ACC112 (cell line): Measurements from ENCODE around the gene CD302.
"Not testable (repeated sequence)": the region's sequence is repeated elsewhere in the genome, so short reads cannot be mapped to it uniquely, and the experiment has no call there.

Source experiments
- H2AFZ ChIP-seq: fragments of 200-600 bp; sonication (generic); one replicate; pipeline ENCODE4 v1.6.0; 2017; ENCODE audit warnings: antibody characterized with exemption, low read length; ENCODE audit not compliant: unreplicated experiment
- H3K27ac ChIP-seq: fragments of 200-600 bp; sonication (generic); 2 replicates; pipeline ENCODE4 v1.5.1; 2014; ENCODE audit warnings: low read depth, mild to moderate bottlenecking, antibody characterized with exemption, low read length, moderate library complexity
- H3K27me3 ChIP-seq: fragments of 200-600 bp; sonication (generic); 2 replicates; pipeline ENCODE4 v1.6.1; 2014; ENCODE audit warnings: mild to moderate bottlenecking, antibody characterized with exemption, low read length, moderate library complexity, mixed read lengths; ENCODE audit not compliant: insufficient read depth
- H3K36me3 ChIP-seq: fragments of 200-600 bp; sonication (generic); 2 replicates; pipeline ENCODE4 v1.6.1; 2016; ENCODE audit warnings: mild to moderate bottlenecking, antibody characterized with exemption, low read length, moderate library complexity, mixed read lengths; ENCODE audit not compliant: insufficient read depth
- H3K4me1 ChIP-seq: fragments of 200-600 bp; sonication (generic); one replicate; pipeline ENCODE4 v1.6.1; 2016; ENCODE audit warnings: low read length, mixed read lengths; ENCODE audit not compliant: insufficient read depth, unreplicated experiment, control insufficient read depth
- H3K4me3 ChIP-seq: fragments of 200-600 bp; sonication (generic); 2 replicates; pipeline ENCODE4 v1.5.1; 2014; ENCODE audit warnings: mild to moderate bottlenecking, low read depth, low read length
- H3K79me2 ChIP-seq: fragments of 200-600 bp; sonication (generic); one replicate; pipeline ENCODE4 v1.6.0; 2016; ENCODE audit warnings: low read length; ENCODE audit not compliant: control insufficient read depth, unreplicated experiment, insufficient read depth

The CD302 gene

DNA sequence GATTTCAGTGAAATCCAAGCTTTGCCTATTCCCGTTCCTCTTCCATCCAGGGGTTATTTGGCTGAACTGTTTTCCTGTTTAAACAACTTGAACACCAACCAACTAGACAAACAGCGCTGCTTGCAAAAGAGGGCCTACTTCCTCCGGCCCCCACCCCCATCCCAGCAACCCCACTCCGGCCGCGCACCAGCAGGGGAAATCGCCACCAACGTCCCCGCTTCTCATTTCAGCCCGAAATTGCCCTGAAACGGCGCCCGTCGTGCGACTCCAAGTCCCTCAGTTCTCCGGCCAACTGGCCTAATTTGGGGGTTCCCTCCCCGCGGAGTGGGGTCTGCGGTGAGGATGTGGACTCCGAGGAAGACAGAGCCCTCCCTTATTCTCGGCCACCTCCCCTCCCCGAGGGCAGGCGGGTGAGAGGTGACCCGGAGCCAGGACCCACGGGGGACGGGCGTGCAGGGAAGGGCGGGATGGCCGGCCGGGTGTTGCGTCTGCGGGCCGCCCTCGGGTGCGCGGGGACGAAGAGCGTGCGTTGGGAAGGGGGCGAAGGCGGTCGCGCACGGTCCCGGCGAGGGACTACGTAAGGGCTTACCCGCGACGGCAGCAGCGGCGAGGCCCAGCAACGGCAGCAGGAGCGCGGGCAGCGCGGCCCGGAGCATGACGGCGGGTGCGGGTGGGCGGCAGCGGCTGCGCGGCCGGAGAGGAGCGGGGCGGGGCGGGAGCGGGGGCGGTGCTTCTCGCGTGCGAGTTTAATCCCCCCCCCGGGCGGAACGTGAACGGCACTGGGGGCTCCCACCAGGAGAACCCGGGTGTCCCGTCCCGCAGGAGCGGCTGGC, at the start of gene CD302:
Gene CD302 (minus strand): TSS at position 666 of the 833 bp plus-strand sequence. CDS start 10 bp downstream, at position 656.
- Histone ChIP-seq H3K36me3 (no peaks in the 10 kb centered on the region), H3K4me3 (peak within 1 kb of the TSS; percentile 94), H3K79me2 (peaks cover 14% of the 10 kb centered on the region), H3K27ac (no peak within 1 kb of the TSS), H3K4me1 (peaks cover 20% of the 10 kb centered on the region), H3K27me3 (no peaks in the 10 kb centered on the region), H2AFZ (peak within 1 kb of the TSS; percentile 97)

DNA sequence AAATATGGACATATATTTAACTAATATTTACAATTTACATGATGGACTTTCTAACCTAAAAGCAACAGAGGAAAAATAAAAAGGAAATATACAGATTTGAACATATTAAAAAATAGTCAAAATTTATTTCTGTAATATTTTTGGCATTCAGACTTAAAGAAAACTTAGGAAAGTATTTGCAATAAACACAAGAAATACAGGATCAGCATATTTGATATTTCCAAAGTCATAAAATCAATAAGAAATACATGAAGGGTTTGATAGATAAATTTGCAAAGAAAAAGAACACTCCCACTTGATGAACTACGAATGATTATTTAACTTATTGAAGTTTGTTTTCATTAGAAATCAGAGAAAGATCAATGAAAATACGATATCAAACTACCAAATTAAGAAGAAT, 48.6 kb upstream of the CD302 start:
- no peaks in the 10 kb centered on the region for H3K36me3 ChIP-seq
- no peaks in the 10 kb centered on the region for H3K4me1 ChIP-seq
- no peak overlapping the region for H3K4me3 ChIP-seq
- H3K27me3 ChIP-seq, result no peaks in the 10 kb centered on the region
- no peak overlapping the region for H3K27ac ChIP-seq
- no peaks in the 10 kb centered on the region for H3K79me2 ChIP-seq
- no peak overlapping the region for H2AFZ ChIP-seq

DNA sequence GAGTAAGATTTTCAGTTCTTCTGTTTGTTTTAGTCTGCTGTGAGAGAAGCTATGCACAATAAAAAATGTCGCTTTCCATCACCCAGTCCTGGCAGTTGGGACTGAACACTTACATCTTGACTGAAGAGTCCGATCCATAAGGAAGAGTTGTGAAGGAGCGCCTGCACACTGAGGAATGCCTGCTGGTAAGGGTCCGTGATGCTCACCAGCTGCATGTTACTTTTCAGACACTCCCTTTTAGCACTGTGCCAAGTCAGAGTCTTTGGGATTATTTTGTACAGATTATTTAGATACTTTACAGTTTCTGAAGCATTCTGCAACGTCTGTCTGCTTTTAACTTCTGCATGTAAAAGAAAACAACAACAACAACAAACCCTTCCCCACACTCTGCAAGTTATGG, 42.6 kb upstream of the CD302 start:
- Histone ChIP-seq H2AFZ (no peak overlapping the region), H3K27ac (no peak overlapping the region), H3K4me3 (no peak overlapping the region), H3K4me1 (no peaks in the 10 kb centered on the region), H3K36me3 (no peaks in the 10 kb centered on the region), H3K27me3 (no peaks in the 10 kb centered on the region), H3K79me2 (no peaks in the 10 kb centered on the region)

DNA sequence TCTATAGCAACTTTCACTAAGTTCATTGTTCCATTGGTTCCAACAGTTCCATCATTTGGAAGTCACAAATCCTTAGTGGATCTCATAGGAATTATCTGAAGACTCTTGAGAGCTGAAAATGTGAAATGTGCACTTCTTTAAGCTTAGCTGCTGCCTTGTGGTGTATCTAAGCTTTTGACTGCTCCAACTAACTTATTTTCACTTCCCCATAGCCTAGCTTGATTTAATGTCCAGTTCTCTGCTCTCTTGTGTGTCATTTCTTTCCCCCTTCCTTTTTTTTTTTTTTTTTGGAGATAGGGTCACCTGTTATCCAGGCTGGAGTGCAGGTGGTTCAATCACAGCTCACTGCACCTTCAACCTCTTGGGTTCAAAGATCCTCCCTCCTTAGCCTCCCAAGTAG, 34.9 kb upstream of the CD302 start:
- no peak overlapping the region for H2AFZ ChIP-seq
- no peaks in the 10 kb centered on the region for H3K4me1 ChIP-seq
- H3K79me2 ChIP-seq, result no peaks in the 10 kb centered on the region
- no peaks in the 10 kb centered on the region for H3K36me3 ChIP-seq
- no peak overlapping the region for H3K4me3 ChIP-seq
- H3K27me3 ChIP-seq, result no peaks in the 10 kb centered on the region
- H3K27ac ChIP-seq, result no peak overlapping the region

- Histone ChIP-seq H3K4me1 (no peaks in the 10 kb centered on the region), H3K79me2 (no peaks in the 10 kb centered on the region), H3K4me3 (no peak overlapping the region), H2AFZ (no peak overlapping the region), H3K27me3 (no peaks in the 10 kb centered on the region), H3K36me3 (no peaks in the 10 kb centered on the region), H3K27ac (no peak overlapping the region)
Measured at GRCh38 chr2:159832026-159832425, 34.0 kb upstream of the CD302 start.

- H3K79me2 ChIP-seq, result no peaks in the 10 kb centered on the region
- H2AFZ ChIP-seq, result no peak overlapping the region
- no peak overlapping the region for H3K4me3 ChIP-seq
- no peak overlapping the region for H3K27ac ChIP-seq
- no peaks in the 10 kb centered on the region for H3K36me3 ChIP-seq
- no peaks in the 10 kb centered on the region for H3K27me3 ChIP-seq
- H3K4me1 ChIP-seq, result no peaks in the 10 kb centered on the region
Measured at GRCh38 chr2:159829376-159829775, 31.4 kb upstream of the CD302 start.

GRCh38 chr2:159828738-159829137, 30.7 kb upstream of the CD302 start:
- no peaks in the 10 kb centered on the region for H3K36me3 ChIP-seq
- H3K79me2 ChIP-seq, result no peaks in the 10 kb centered on the region
- no peaks in the 10 kb centered on the region for H3K27me3 ChIP-seq

DNA sequence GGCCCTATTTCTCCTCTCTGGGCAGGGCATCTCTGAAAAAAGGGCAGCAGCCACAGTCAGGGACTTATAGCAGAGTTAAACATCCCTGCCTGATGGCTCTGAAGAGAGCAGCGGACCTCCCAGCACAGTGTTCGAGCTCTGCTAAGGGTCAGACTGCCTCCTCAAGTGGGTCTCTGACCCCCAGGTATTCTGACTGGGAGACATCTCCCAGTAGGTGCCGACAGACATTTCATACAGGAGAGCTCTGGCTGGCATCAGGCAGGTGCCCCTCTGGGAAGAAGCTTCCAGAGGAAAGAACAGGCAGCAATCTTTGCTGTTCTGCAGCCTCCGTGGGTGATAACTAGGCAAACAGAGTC, 24.4 kb upstream of the CD302 start:
- not testable (repeated sequence) for H3K79me2 ChIP-seq, H3K27me3 ChIP-seq, H3K4me3 ChIP-seq, H2AFZ ChIP-seq, H3K27ac ChIP-seq, H3K4me1 ChIP-seq, H3K36me3 ChIP-seq

More at GRCh38 chr2:159828738-159829137, 30.7 kb upstream of the CD302 start:
- H3K4me3 ChIP-seq, result no peak overlapping the region
- no peak overlapping the region for H3K27ac ChIP-seq
- no peaks in the 10 kb centered on the region for H3K4me1 ChIP-seq
- H2AFZ ChIP-seq, result no peak overlapping the region

GRCh38 chr2:159821775-159822477, 23.9 kb upstream of the CD302 start:
- not testable (repeated sequence) for H3K27ac ChIP-seq, H3K4me1 ChIP-seq, H3K27me3 ChIP-seq, H3K36me3 ChIP-seq, H2AFZ ChIP-seq, H3K4me3 ChIP-seq, H3K79me2 ChIP-seq

DNA sequence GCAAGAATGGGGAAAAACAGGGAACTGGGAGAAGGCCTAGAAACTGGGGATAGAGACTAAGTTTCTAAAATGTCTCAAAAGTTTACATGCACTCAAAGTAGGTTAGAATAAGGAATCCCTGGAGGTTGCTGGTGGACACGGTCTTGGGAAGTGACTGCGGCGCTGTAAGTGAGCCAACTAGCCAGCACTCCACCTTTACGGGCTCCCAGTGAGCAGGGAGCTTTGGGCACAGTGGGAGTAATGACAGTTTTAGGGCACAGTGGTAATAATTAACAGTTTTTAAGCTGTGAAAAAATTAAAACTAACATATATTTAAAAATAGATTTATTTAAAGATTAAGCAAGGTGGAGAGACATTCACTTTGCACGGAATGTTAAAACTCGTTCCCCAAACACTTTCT, 20.9 kb upstream of the CD302 start:
- no peak overlapping the region for H2AFZ ChIP-seq
- no peaks in the 10 kb centered on the region for H3K27me3 ChIP-seq
- H3K4me1 ChIP-seq, result no peaks in the 10 kb centered on the region
- H3K27ac ChIP-seq, result no peak overlapping the region
- H3K79me2 ChIP-seq, result no peaks in the 10 kb centered on the region
- no peaks in the 10 kb centered on the region for H3K36me3 ChIP-seq
- H3K4me3 ChIP-seq, result no peak overlapping the region

- no peak overlapping the region for H2AFZ ChIP-seq
- no peaks in the 10 kb centered on the region for H3K79me2 ChIP-seq
- H3K4me3 ChIP-seq, result no peak overlapping the region
- no peak overlapping the region for H3K27ac ChIP-seq
- H3K4me1 ChIP-seq, result no peaks in the 10 kb centered on the region
- H3K27me3 ChIP-seq, result no peaks in the 10 kb centered on the region
- no peaks in the 10 kb centered on the region for H3K36me3 ChIP-seq
Measured at GRCh38 chr2:159817283-159817682, 19.3 kb upstream of the CD302 start.
